ENCODE measurements around the gene RXRG. TPM values are rescaled to one million over a fixed set of nuclear protein-coding genes. Genes with fewer than 3 reads are reported as not detected.

RXRG gene
- total and polyA plus RNA-seq, 2 donors (not counting 1 experiment from before 2014, with no cell fraction given) = not detected

DNA sequence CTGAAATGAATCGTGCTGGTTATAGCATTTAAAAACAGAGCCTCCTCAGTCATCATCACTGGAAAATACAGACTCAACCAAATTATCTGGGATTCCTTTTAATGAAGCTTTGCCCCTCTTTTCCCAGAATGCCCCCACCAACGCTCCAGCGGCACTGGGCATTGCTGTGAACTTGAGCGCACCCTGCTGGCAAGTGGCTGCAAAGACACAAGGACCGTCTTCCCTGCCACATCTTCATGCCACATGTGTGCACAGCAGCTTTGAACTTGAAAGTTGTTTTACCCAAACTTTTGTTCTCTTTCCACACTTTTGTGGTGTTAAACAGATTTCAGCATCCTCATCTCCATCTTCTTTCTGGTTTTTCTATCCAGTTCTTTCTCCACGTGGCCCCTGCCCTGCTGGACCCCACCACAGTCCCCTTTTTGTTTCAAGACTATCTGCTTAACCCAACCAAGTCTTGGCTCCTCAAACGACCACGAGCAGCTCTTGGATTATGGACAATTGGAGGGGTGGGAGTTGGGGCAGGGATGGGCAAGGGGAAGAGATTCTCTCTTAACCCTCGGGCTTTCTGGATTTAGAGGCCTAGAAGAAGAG, 75.6 kb downstream of the RXRG start:
- ATAC-seq (ENCODE audit: low read depth) (peak; percentile 63), DNase-seq (peak; percentile 55)
- Histone ChIP-seq H3K9me3 (ENCODE audit: control extremely low read depth in 1 of 3, control insufficient read depth in 2 of 3, insufficient read depth in 1 of 3, low read length in 2 of 3) (no peaks in the 10 kb centered on the region), H3K79me2 (ENCODE audit: control insufficient read depth, insufficient read depth, low read length) (no peaks in the 10 kb centered on the region), H3K9ac (ENCODE audit: low read length) (no peak overlapping the region), H3K4me2 (replicated peaks; ENCODE audit: low read depth, low read length, poor library complexity, severe bottlenecking) (no peak overlapping the region), H3K36me3 (replicated peaks in 1 of 2; ENCODE audit: control extremely low read depth in 1 of 2, control insufficient read depth in 1 of 2, extremely low read depth in 1 of 2, insufficient read depth in 2 of 2, low read length in 1 of 2) (no peaks in the 10 kb centered on the region), H4K20me1 (ENCODE audit: control insufficient read depth, insufficient read depth, low read length, poor library complexity, severe bottlenecking) (no peaks in the 10 kb centered on the region), H3K27ac (ENCODE audit: low read length in 2 of 2) (no peak overlapping the region), H3K4me1 (ENCODE audit: control insufficient read depth in 2 of 2, insufficient read depth in 2 of 2, low read length in 2 of 2) (peaks cover 0 to 7% of the 10 kb centered on the region in 2 donors), H3K27me3 (replicated peaks in 1 of 4; ENCODE audit: control extremely low read depth in 1 of 4, control insufficient read depth in 3 of 4, insufficient read depth in 4 of 4, low read length in 3 of 4) (peaks cover 0 to 38% (median 12%) of the 10 kb centered on the region in 4 experiments), H2AFZ (ENCODE audit: insufficient read depth, low read depth, low read length, poor library complexity, severe bottlenecking) (no peak overlapping the region), H3K4me3 (ENCODE audit: control extremely low read depth in 1 of 5, extremely low read depth in 1 of 5, insufficient read depth in 1 of 5, low read depth in 2 of 5, low read length in 4 of 5) (no peak overlapping the region)
- POLR2A ChIA-PET = no interaction called here
- 20% methylated on average over 7 of the region's 9 CpGs for WGBS (ENCODE audit: insufficient coverage)
- H3K27me3 Mint-ChIP-seq = peaks cover 83% of the 10 kb centered on the region
- no peak for TF ChIP-seq EZH2 (IDR thresholded peaks at IDR 0.05; ENCODE audit: borderline replicate concordance, insufficient read depth, low read depth, low read length, poor library complexity, severe bottlenecking)
- TF ChIP-seq, protein P1, sequence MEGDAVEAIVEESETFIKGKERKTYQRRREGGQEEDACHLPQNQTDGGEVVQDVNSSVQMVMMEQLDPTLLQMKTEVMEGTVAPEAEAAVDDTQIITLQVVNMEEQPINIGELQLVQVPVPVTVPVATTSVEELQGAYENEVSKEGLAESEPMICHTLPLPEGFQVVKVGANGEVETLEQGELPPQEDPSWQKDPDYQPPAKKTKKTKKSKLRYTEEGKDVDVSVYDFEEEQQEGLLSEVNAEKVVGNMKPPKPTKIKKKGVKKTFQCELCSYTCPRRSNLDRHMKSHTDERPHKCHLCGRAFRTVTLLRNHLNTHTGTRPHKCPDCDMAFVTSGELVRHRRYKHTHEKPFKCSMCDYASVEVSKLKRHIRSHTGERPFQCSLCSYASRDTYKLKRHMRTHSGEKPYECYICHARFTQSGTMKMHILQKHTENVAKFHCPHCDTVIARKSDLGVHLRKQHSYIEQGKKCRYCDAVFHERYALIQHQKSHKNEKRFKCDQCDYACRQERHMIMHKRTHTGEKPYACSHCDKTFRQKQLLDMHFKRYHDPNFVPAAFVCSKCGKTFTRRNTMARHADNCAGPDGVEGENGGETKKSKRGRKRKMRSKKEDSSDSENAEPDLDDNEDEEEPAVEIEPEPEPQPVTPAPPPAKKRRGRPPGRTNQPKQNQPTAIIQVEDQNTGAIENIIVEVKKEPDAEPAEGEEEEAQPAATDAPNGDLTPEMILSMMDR (IDR thresholded peaks at IDR 0.05) = peak; percentile 87
- peaks cover 4% of the 10 kb centered on the region for H3K4me1 Mint-ChIP-seq
- intact Hi-C loops (cut with micrococcal nuclease) = no loop called here
- H3K4me3 Mint-ChIP-seq = no peak overlapping the region
- no peak overlapping the region for H3K27ac Mint-ChIP-seq
- H3K9me3 Mint-ChIP-seq (ENCODE audit: insufficient read depth) = no peaks in the 10 kb centered on the region
- CTCF ChIA-PET = interaction anchor here (0.6 to 4.5 kb wide), 13 partner anchors 7 to 484 kb away, joined by 3 to 86 read pairs (median 8); no protein-coding TSS in a partner anchor

DNA sequence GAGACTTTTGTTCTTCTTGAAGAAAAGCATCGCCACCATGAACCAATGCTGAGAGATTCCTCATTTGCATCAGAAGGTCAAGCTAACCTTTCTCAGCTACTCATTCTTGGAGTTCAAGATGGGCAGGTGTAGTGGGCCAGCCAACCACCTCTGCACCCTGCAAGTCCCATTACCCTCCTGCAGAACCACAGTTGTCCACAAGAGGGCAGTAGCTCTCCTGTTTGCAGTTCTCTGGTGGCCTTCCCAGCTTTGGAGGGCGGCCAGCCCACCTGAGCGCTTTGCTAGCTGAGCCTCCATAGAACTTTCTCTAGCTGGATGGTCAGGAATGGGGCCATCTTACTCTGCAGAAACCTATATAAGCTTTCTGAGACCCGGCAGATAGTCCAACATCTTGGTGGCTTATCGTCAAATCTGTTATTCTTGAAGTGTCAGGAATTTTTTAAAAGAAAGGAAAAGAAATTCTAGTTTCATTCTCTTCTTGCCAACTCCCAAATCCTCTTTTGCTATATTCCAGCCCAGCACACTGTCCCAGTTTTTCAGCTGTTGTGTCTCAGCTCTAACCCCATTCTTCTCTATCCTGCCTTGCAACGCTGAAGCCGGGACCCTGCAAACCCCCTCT, 77.4 kb downstream of the RXRG start:
- ATAC-seq (ENCODE audit: low read depth) (peak; percentile 64), DNase-seq (peak; percentile 78)
- H3K36me3 ChIP-seq (replicated peaks in 1 of 2; ENCODE audit: control extremely low read depth in 1 of 2, control insufficient read depth in 1 of 2, extremely low read depth in 1 of 2, insufficient read depth in 2 of 2, low read length in 1 of 2) = no peaks in the 10 kb centered on the region
- Mint-ChIP-seq H3K9me3 (ENCODE audit: insufficient read depth) (no peaks in the 10 kb centered on the region), H3K4me3 (no peak overlapping the region), H3K27me3 (peaks cover 72% of the 10 kb centered on the region), H3K27ac (no peak overlapping the region), H3K4me1 (peaks cover 4% of the 10 kb centered on the region)
- no peak overlapping the region for H3K4me2 ChIP-seq (replicated peaks; ENCODE audit: low read depth, low read length, poor library complexity, severe bottlenecking)
- intact Hi-C loops (cut with micrococcal nuclease) = loop anchor here (1.0 kb wide), 2 partner anchors 226 to 547 kb away; no protein-coding TSS in a partner anchor
- ChIA-PET POLR2A (no interaction called here), CTCF (interaction anchor here (0.6 to 4.5 kb wide), 28 partner anchors 9 to 1008 kb away, joined by 3 to 86 read pairs (median 5); partner anchors contain the start of genes LMX1A and MGST3)
- H2AFZ ChIP-seq (ENCODE audit: insufficient read depth, low read depth, low read length, poor library complexity, severe bottlenecking) = no peak overlapping the region
- H3K9ac ChIP-seq (ENCODE audit: low read length) = no peak overlapping the region
- H3K79me2 ChIP-seq (ENCODE audit: control insufficient read depth, insufficient read depth, low read length) = no peaks in the 10 kb centered on the region
- no peaks in the 10 kb centered on the region for H4K20me1 ChIP-seq (ENCODE audit: control insufficient read depth, insufficient read depth, low read length, poor library complexity, severe bottlenecking)
- H3K4me3 ChIP-seq (ENCODE audit: control extremely low read depth in 1 of 5, extremely low read depth in 1 of 5, insufficient read depth in 1 of 5, low read depth in 2 of 5, low read length in 4 of 5) = no peak overlapping the region
- no peak overlapping the region for H3K27ac ChIP-seq (ENCODE audit: low read length in 2 of 2)
- 10% methylated on average over 3 of the region's 7 CpGs for WGBS (ENCODE audit: insufficient coverage)
- TF ChIP-seq EZH2 (IDR thresholded peaks at IDR 0.05; ENCODE audit: borderline replicate concordance, insufficient read depth, low read depth, low read length, poor library complexity, severe bottlenecking) = no peak
- TF ChIP-seq, protein P1 (IDR thresholded peaks at IDR 0.05) = peak; percentile 94
- H3K9me3 ChIP-seq (ENCODE audit: control extremely low read depth in 1 of 3, control insufficient read depth in 2 of 3, insufficient read depth in 1 of 3, low read length in 2 of 3) = no peaks in the 10 kb centered on the region
- peaks cover 0 to 7% of the 10 kb centered on the region in 2 donors for H3K4me1 ChIP-seq (ENCODE audit: control insufficient read depth in 2 of 2, insufficient read depth in 2 of 2, low read length in 2 of 2)
- H3K27me3 ChIP-seq (replicated peaks in 1 of 4; ENCODE audit: control extremely low read depth in 1 of 4, control insufficient read depth in 3 of 4, insufficient read depth in 4 of 4, low read length in 3 of 4) = peaks cover 0 to 38% (median 5%) of the 10 kb centered on the region in 4 experiments

All from B cell (primary cell).